Measurements from ENCODE around the gene GP1BA.

GP1BA gene

GRCh38 chr17:4966844-4967538 lies 34.9 kb downstream of the GP1BA start:
- TF ChIP-seq ZFX (IDR thresholded peaks at IDR 0.05; ENCODE audit: borderline replicate concordance) (no peak), CTCF (IDR thresholded peaks at IDR 0.05) (no peak)
- H3K27ac ChIP-seq, result peak overlapping the region; percentile 96

DNA sequence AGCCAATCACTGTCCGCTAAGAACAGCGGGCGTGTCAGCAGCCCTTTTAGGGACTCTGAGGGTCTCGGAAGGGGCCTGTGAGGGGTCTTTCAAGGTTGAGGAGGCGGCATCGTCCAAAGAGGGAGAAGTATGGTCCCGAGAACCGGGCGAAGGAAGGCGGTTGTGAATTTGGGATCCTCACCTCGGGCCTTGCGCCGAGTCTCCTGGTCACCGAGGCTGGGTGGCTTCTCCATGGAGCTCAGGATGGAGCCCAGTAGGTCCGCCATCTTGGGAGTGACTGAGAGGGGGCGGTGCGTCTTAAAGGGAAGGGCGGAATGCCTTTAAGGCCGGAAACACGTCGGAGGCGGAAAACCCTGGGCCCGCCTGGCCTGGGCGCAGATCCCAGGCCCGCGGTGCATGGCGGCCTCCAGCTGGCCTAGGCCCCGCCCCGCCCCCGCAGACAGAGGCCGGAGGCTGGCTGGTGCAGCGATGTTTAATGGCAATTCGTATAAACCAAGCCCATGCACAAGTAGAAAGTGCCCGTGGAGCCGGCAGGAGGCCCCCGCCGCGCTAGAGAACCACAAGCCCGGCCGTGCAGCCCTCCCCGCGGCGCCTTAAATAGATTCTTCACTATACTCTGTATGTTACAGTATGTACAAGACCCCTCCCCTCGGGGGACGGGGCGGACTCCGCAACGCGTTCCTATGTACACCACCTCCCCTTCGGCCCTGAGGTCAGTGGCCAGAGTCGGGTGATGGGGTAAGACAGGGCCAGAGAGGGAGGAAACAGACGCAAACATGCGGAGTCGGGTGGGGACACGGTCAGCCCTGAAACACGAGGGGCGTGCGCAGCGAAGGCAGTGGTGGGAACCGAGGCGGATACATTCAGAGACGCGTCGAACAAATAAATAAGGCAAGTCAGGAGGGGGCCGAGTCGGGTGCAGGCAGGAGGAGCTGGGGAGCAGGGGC lies 35.7 kb downstream of the GP1BA start, which contains the start of gene SPAG7:
Gene SPAG7 (minus strand): TSS at position 279 of the 947 bp plus-strand sequence. CDS start 13 bp downstream, at position 266.
- no peak for TF ChIP-seq ZFX (IDR thresholded peaks at IDR 0.05; ENCODE audit: borderline replicate concordance)
- TF ChIP-seq CTCF (IDR thresholded peaks at IDR 0.05), result peak; percentile 10; the same call in 1 of the 2 replicates
- H3K27ac ChIP-seq, result peak within 1 kb of the TSS; percentile 96

DNA sequence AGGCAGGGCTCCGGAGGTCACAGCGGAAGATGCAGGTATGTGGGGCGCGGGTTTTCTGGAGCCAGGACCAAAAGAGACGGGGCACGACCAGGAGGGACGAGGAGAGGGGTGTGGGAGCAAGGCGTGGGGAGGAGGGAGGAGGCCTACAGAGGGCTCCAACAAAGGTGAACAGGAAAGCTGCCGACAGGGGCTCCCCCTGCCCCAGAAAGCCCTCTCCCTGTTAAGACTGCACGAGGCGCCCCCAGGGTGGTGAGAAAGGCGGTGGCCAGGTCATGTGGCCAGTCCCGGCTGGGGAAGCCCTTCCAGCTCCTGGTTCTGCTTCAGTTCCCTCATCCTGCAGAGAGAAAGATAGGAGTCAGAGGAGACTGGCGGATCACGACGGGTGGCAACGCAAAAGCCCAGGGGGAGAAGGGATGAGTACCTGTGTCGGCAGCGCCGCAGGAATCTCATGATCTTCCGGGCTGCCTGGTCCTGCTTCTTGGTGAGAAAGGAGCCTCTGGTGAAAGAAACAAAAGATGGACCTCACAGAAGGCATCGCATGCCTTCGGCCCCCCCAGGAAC lies 36.5 kb downstream of the GP1BA start:
- H3K27ac ChIP-seq, result peak overlapping the region; percentile 96
- TF ChIP-seq CTCF (IDR thresholded peaks at IDR 0.05), result no peak
- no peak for TF ChIP-seq ZFX (IDR thresholded peaks at IDR 0.05; ENCODE audit: borderline replicate concordance)

DNA sequence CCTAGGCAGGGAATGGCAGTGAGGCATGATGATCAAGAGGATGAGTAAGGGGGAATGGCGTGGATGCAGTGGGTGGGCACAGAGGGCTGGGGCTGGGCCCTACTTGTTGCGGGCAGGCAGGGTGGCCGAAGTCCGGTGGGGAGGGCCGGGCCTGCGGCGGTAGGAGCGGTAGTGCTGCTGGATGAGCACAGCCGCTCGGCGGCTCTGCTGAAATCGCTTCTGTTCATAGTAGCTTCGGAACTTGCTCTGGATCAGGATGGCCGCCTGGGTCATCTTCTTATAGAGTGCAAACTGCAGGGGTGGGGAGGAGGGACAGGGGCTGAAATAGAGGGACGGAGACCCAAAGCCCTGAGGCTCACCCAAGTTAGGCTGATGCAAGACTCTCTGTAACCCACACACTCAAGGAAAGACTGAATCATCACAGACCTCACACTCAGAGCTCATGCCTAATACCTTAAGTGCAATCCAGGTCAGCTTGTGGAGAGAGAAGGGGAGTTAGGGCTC lies 37.0 kb downstream of the GP1BA start:
- H3K27ac ChIP-seq, result peak overlapping the region; percentile 96
- no peak for TF ChIP-seq CTCF (IDR thresholded peaks at IDR 0.05)
- no peak for TF ChIP-seq ZFX (IDR thresholded peaks at IDR 0.05; ENCODE audit: borderline replicate concordance)

GRCh38 chr17:4969551-4970173 lies 37.6 kb downstream of the GP1BA start:
- TF ChIP-seq ZFX (IDR thresholded peaks at IDR 0.05; ENCODE audit: borderline replicate concordance) (no peak), CTCF (IDR thresholded peaks at IDR 0.05) (no peak)
- peak overlapping the region; percentile 96 for H3K27ac ChIP-seq

- TF ChIP-seq ZFX (IDR thresholded peaks at IDR 0.05; ENCODE audit: borderline replicate concordance) (no peak), CTCF (IDR thresholded peaks at IDR 0.05) (no peak)
- peak overlapping the region; percentile 96 for H3K27ac ChIP-seq
Measured at GRCh38 chr17:4970273-4970672, 38.2 kb downstream of the GP1BA start.
